ENCODE results near the gene YBX2. TPM values are rescaled to one million over a fixed set of nuclear protein-coding genes. Genes with fewer than 3 reads are reported as not detected.

Gene YBX2
- polyA plus RNA-seq, 1 donor (not counting 4 experiments of a cell fraction or from before 2014, with no cell fraction given) = 0.05 TPM

- H3K27ac ChIP-seq (ENCODE audit: control insufficient read depth, insufficient read depth, low read length) = no peak overlapping the region
- dilution Hi-C loops (cut with MboI; ENCODE audit: extremely low pct_ligation_motif_present, low sequenced_read_pairs) = no loop called here
- no peaks in the 10 kb centered on the region for H3K27me3 ChIP-seq (ENCODE audit: control insufficient read depth, extremely low read depth, insufficient read depth, low read length)
- H3K9me1 ChIP-seq (ENCODE audit: control insufficient read depth, extremely low read depth, insufficient read depth, low read length) = no peaks in the 10 kb centered on the region
- H3K36me3 ChIP-seq (ENCODE audit: control insufficient read depth in 2 of 2, extremely low read depth in 1 of 2, insufficient read depth in 2 of 2, low read length in 2 of 2) = peaks cover 20 to 30% of the 10 kb centered on the region in 2 experiments
- H2AFZ ChIP-seq (ENCODE audit: control insufficient read depth, low read length) = no peak overlapping the region
- H3K79me2 ChIP-seq (ENCODE audit: control insufficient read depth, insufficient read depth, low read length) = peaks cover 40% of the 10 kb centered on the region
- TF ChIP-seq EZH2 (IDR thresholded peaks at IDR 0.05; ENCODE audit: low read length) (no peak), CTCF (optimal IDR thresholded peaks at IDR 0.05 in 1 of 3, IDR thresholded peaks at IDR 0.05 in 1 of 3, conservative IDR thresholded peaks at IDR 0.05 in 1 of 3; ENCODE audit: extremely low read depth in 1 of 3, insufficient read depth in 2 of 3, low read length in 3 of 3) (no peak)
- H3K9me3 ChIP-seq (ENCODE audit: control insufficient read depth, low read depth, low read length) = no peaks in the 10 kb centered on the region
- no peak overlapping the region for H3K4me3 ChIP-seq (ENCODE audit: control insufficient read depth in 2 of 3, extremely low read depth in 1 of 3, insufficient read depth in 2 of 3, low read depth in 1 of 3, low read length in 3 of 3)
- peaks cover 33% of the 10 kb centered on the region for H3K4me1 ChIP-seq (ENCODE audit: control insufficient read depth, extremely low read depth, insufficient read depth, low read length)
- H4K20me1 ChIP-seq (ENCODE audit: control insufficient read depth, extremely low read depth, insufficient read depth, low read length) = no peaks in the 10 kb centered on the region
- H3K4me2 ChIP-seq (ENCODE audit: control insufficient read depth, extremely low read depth, insufficient read depth, low read depth, low read length) = peak overlapping the region; percentile 86
- FAIRE-seq = no peak
- DNase-seq (ENCODE audit: low read depth, low spot score) = no peak
- no peak overlapping the region for H3K9ac ChIP-seq (ENCODE audit: control insufficient read depth, extremely low read depth, insufficient read depth, low read length)
These were observed 54.1 kb downstream of the YBX2 start for GRCh38 chr17:7240375-7240774.

- Histone ChIP-seq H3K27me3 (ENCODE audit: control insufficient read depth, extremely low read depth, insufficient read depth, low read length) (no peaks in the 10 kb centered on the region), H3K9me3 (ENCODE audit: control insufficient read depth, low read depth, low read length) (no peaks in the 10 kb centered on the region), H3K36me3 (ENCODE audit: control insufficient read depth in 2 of 2, extremely low read depth in 1 of 2, insufficient read depth in 2 of 2, low read length in 2 of 2) (peaks cover 20 to 35% of the 10 kb centered on the region in 2 experiments), H3K4me1 (ENCODE audit: control insufficient read depth, extremely low read depth, insufficient read depth, low read length) (peaks cover 41% of the 10 kb centered on the region), H4K20me1 (ENCODE audit: control insufficient read depth, extremely low read depth, insufficient read depth, low read length) (no peaks in the 10 kb centered on the region), H3K4me3 (ENCODE audit: control insufficient read depth in 2 of 3, extremely low read depth in 1 of 3, insufficient read depth in 2 of 3, low read depth in 1 of 3, low read length in 3 of 3) (peak within 1 kb of the TSS; percentile 87 to 95 (median 90)), H3K79me2 (ENCODE audit: control insufficient read depth, insufficient read depth, low read length) (peaks cover 40% of the 10 kb centered on the region), H3K9ac (ENCODE audit: control insufficient read depth, extremely low read depth, insufficient read depth, low read length) (peak within 1 kb of the TSS; percentile 97), H2AFZ (ENCODE audit: control insufficient read depth, low read length) (no peak within 1 kb of the TSS), H3K4me2 (ENCODE audit: control insufficient read depth, extremely low read depth, insufficient read depth, low read depth, low read length) (peak within 1 kb of the TSS; percentile 86), H3K9me1 (ENCODE audit: control insufficient read depth, extremely low read depth, insufficient read depth, low read length) (no peaks in the 10 kb centered on the region), H3K27ac (ENCODE audit: control insufficient read depth, insufficient read depth, low read length) (peak within 1 kb of the TSS; percentile 84)
- dilution Hi-C loops (cut with MboI; ENCODE audit: extremely low pct_ligation_motif_present, low sequenced_read_pairs) = no loop called here
- no peak for TF ChIP-seq CTCF (optimal IDR thresholded peaks at IDR 0.05 in 1 of 3, IDR thresholded peaks at IDR 0.05 in 1 of 3, conservative IDR thresholded peaks at IDR 0.05 in 1 of 3; ENCODE audit: extremely low read depth in 1 of 3, insufficient read depth in 2 of 3, low read length in 3 of 3)
- no peak for TF ChIP-seq EZH2 (IDR thresholded peaks at IDR 0.05; ENCODE audit: low read length)
- peak; percentile 92 for FAIRE-seq
- DNase-seq (ENCODE audit: low read depth, low spot score) = peak; percentile 94
These were observed 55.1 kb downstream of the YBX2 start, which contains the start of gene PHF23 for GRCh38 chr17:7239091-7240027. Gene PHF23 (minus strand): TSS chr17:7239457. CDS start chr17:7239279, 178 bp downstream.
